Osteocyte (in vitro differentiated cells): ENCODE measurements around the gene DAB2IP. TPM values are rescaled to one million over a fixed set of nuclear protein-coding genes. Genes with fewer than 3 reads are reported as not detected.

ENCODE experiments used
- DNase-seq: peaks from one replicate; pipeline ENCODE4 v3.0.0; 2021; ENCODE audit warnings: mixed read lengths; ENCODE audit not compliant: unreplicated experiment; ENCODE audit errors: extremely low spot score
- H3K27ac Mint-ChIP-seq: one replicate; pipeline ENCODE4 v1.8.0; 2021; ENCODE audit warnings: mild to moderate bottlenecking, mixed read lengths; ENCODE audit not compliant: unreplicated experiment
- H3K27me3 Mint-ChIP-seq: one replicate; pipeline ENCODE4 v1.8.0; 2021; ENCODE audit warnings: mixed read lengths; ENCODE audit not compliant: unreplicated experiment
- H3K36me3 Mint-ChIP-seq: one replicate; pipeline ENCODE4 v1.8.0; 2021; ENCODE audit warnings: mixed read lengths; ENCODE audit not compliant: unreplicated experiment
- H3K4me1 Mint-ChIP-seq: one replicate; pipeline ENCODE4 v1.8.0; 2021; ENCODE audit warnings: mixed read lengths; ENCODE audit not compliant: unreplicated experiment
- H3K4me3 Mint-ChIP-seq: one replicate; pipeline ENCODE4 v1.8.0; 2021; ENCODE audit warnings: mild to moderate bottlenecking, moderate library complexity, mixed read lengths; ENCODE audit not compliant: unreplicated experiment
- H3K9me3 Mint-ChIP-seq: one replicate; pipeline ENCODE4 v1.8.0; 2021; ENCODE audit warnings: mixed read lengths; ENCODE audit not compliant: unreplicated experiment
- total RNA-seq: library from RNA; stranded (reverse); gene quantifications from 2 replicates; pipeline ENCODE4 v1.2.1, GENCODE V29; 2021
- TF ChIP-seq, protein P1 (sequence below): fragments of 200-600 bp; sonication (generic); IDR thresholded peaks from 2 replicates; pipeline ENCODE4 v1.5.0; 2021; ENCODE audit warnings: antibody characterized with exemption, mild to moderate bottlenecking, moderate library complexity

The DAB2IP gene
- total RNA-seq, 1 donor from 2014 or later, result 43.6 TPM

DNA sequence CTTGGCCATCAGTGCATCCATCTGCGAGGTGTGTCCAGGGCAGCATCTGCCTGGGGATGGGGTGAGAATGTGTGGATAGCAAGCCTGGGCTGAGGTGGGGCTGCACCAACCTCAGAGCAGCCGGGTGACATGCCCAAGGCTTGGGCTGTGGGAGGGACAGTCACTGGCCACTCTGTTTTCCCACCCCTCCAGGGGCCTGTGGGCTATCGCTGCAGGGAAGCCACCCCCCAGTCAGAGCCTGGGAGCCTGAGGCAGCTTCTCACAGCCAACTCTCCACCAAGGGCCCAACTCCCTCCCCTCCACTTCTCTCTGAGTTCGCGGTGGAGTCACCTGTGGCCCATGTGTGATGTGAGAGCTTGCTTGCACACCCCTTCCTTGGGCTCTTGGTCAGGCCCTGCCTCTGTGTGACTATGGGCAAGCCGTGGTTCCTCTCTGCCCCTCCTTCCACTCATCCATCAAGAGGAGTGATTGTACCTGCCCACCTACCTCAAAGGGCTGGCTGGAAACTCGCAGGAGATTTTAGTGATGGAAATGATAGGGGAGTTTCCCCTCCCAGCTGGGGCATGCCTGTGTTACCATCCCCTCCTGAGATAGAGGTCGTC lies 54.8 kb downstream of the DAB2IP start:
- Mint-ChIP-seq H3K4me1 (peaks cover 11% of the 10 kb centered on the region), H3K27ac (no peak overlapping the region), H3K9me3 (no peaks in the 10 kb centered on the region), H3K36me3 (peaks cover 4% of the 10 kb centered on the region), H3K4me3 (no peak overlapping the region), H3K27me3 (no peaks in the 10 kb centered on the region)
- no peak for DNase-seq
- TF ChIP-seq, protein P1, sequence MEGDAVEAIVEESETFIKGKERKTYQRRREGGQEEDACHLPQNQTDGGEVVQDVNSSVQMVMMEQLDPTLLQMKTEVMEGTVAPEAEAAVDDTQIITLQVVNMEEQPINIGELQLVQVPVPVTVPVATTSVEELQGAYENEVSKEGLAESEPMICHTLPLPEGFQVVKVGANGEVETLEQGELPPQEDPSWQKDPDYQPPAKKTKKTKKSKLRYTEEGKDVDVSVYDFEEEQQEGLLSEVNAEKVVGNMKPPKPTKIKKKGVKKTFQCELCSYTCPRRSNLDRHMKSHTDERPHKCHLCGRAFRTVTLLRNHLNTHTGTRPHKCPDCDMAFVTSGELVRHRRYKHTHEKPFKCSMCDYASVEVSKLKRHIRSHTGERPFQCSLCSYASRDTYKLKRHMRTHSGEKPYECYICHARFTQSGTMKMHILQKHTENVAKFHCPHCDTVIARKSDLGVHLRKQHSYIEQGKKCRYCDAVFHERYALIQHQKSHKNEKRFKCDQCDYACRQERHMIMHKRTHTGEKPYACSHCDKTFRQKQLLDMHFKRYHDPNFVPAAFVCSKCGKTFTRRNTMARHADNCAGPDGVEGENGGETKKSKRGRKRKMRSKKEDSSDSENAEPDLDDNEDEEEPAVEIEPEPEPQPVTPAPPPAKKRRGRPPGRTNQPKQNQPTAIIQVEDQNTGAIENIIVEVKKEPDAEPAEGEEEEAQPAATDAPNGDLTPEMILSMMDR, result no peak

DNA sequence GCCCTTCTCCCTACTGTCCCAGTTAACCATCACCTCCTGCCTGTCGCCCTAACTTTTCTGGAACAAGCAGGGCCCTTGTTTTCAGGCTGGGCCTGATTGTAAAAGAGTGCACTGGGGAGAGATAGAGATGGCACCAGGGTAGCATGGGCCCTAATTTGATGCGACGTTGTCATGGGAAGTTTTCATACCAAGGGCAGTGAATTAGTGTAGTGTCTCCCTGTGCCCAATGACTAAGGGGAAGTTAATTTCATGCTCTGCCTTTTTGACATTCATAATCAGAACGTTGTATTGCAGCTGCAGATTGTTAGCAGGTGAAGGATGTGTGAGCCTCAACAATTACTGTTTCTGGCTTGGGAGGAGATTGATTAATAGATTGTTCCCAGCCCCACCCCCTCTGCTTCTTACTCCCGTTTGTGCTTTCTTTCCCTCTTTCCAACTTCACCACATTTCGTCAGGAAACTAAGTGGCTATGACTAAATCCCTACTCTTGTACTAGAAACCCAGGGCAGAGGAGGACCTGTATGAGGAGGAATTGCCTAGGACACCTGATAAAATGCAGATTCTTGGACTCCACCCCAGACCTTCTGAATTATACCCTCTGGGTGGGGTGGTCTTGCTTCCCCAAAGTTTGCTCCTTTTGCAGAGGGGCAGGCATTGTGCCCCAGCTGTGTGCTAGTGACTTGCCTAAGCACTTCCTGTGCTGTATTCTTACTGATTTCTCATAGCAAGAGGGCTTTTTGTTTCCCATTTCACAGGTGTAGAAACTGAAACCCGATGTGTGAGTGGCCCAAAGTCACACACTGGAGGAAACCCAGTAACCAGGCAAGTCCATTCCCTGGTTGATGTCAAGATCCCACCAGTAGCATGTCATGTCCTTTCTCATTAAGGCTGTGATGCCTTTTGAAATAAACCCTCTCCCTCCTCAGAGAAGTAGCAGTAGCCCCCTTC lies 56.3 kb downstream of the DAB2IP start:
- TF ChIP-seq, protein P1, result no peak
- Mint-ChIP-seq H3K4me3 (no peak overlapping the region), H3K4me1 (no peaks in the 10 kb centered on the region), H3K27me3 (no peaks in the 10 kb centered on the region), H3K9me3 (no peaks in the 10 kb centered on the region), H3K27ac (no peak overlapping the region), H3K36me3 (peaks cover 4% of the 10 kb centered on the region)
- no peak for DNase-seq

- TF ChIP-seq, protein P1, result no peak
- H3K27me3 Mint-ChIP-seq, result no peaks in the 10 kb centered on the region
- no peak for DNase-seq
- peaks cover 6% of the 10 kb centered on the region for H3K36me3 Mint-ChIP-seq
- no peaks in the 10 kb centered on the region for H3K4me1 Mint-ChIP-seq
- H3K27ac Mint-ChIP-seq, result no peak overlapping the region
- H3K4me3 Mint-ChIP-seq, result no peak overlapping the region
- no peaks in the 10 kb centered on the region for H3K9me3 Mint-ChIP-seq
These were observed 57.5 kb downstream of the DAB2IP start for GRCh38 chr9:121708768-121709488.

DNA sequence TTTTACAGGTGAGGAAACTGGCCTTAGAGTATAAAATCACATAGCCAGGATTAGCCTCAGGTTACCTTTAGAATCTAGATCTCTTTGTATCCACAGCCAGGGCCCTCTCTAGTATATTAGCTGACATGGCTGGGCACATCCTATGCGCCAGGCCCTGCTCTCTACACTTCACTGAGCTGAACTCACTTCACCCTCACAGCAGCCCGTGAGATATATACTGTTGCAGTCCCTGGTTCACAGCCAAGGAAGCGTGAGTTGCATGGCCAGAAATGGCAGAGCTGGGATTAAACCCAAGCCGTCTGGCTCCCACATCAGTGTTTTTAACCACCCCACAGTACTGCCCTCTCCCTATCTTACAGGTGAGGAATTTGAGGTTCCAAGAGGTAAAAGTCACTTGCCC lies 58.4 kb downstream of the DAB2IP start:
- Mint-ChIP-seq H3K9me3 (no peaks in the 10 kb centered on the region), H3K4me1 (no peaks in the 10 kb centered on the region), H3K36me3 (peaks cover 10% of the 10 kb centered on the region), H3K27ac (no peak overlapping the region), H3K27me3 (no peaks in the 10 kb centered on the region), H3K4me3 (no peak overlapping the region)
- DNase-seq, result no peak
- TF ChIP-seq, protein P1, result no peak

- Mint-ChIP-seq H3K27ac (no peak overlapping the region), H3K9me3 (no peaks in the 10 kb centered on the region), H3K4me3 (no peak overlapping the region), H3K4me1 (no peaks in the 10 kb centered on the region), H3K36me3 (peaks cover 10% of the 10 kb centered on the region), H3K27me3 (no peaks in the 10 kb centered on the region)
- no peak for DNase-seq
- TF ChIP-seq, protein P1, result no peak
These were observed 59.8 kb downstream of the DAB2IP start for GRCh38 chr9:121711281-121711680.
